Activated CD8-positive, alpha-beta memory T cell treated with anti-CD3 and anti-CD28 coated beads, Interleukin-2, amount 50 U/mL, for 48 hours (primary cell): ENCODE data around the gene CDCA7.
"Not testable (repeated sequence)": the region's sequence is repeated elsewhere in the genome, so short reads cannot be mapped to it uniquely, and the experiment has no call there.

ENCODE experiments used
- DNase-seq: peaks from one replicate; pipeline ENCODE4 v3.0.0-alpha.2; 2020

The CDCA7 gene

GRCh38 chr2:173370198-173370597 lies 15.5 kb downstream of the CDCA7 start:
- DNase-seq = no peak

- DNase-seq = no peak
These were observed 16.4 kb downstream of the CDCA7 start for GRCh38 chr2:173371023-173371422.

- DNase-seq = no peak
These were observed 18.6 kb downstream of the CDCA7 start for GRCh38 chr2:173373290-173373689.

GRCh38 chr2:173374634-173375033 lies 20.0 kb downstream of the CDCA7 start:
- no peak for DNase-seq

GRCh38 chr2:173385534-173385933 lies 30.9 kb downstream of the CDCA7 start:
- DNase-seq = not testable (repeated sequence)

- DNase-seq = no peak
These were observed 31.5 kb downstream of the CDCA7 start for GRCh38 chr2:173386021-173386737.

- DNase-seq = no peak
These were observed 32.0 kb downstream of the CDCA7 start for GRCh38 chr2:173386738-173387065.

- no peak for DNase-seq
These were observed 32.4 kb downstream of the CDCA7 start for GRCh38 chr2:173387079-173387478.

- DNase-seq = no peak
These were observed 33.0 kb downstream of the CDCA7 start for GRCh38 chr2:173387660-173388059.

GRCh38 chr2:173388795-173389194 lies 34.1 kb downstream of the CDCA7 start:
- DNase-seq = no peak

- DNase-seq = no peak
These were observed 35.4 kb downstream of the CDCA7 start for GRCh38 chr2:173390036-173390435.

GRCh38 chr2:173392731-173393130 lies 38.1 kb downstream of the CDCA7 start:
- DNase-seq = no peak

GRCh38 chr2:173393186-173393585 lies 38.5 kb downstream of the CDCA7 start:
- DNase-seq = no peak

GRCh38 chr2:173393636-173394035 lies 39.0 kb downstream of the CDCA7 start:
- no peak for DNase-seq

GRCh38 chr2:173394091-173394974 lies 39.7 kb downstream of the CDCA7 start:
- DNase-seq = no peak

- DNase-seq = no peak
These were observed 41.1 kb downstream of the CDCA7 start for GRCh38 chr2:173395567-173396351.

- DNase-seq = no peak
These were observed 42.9 kb downstream of the CDCA7 start for GRCh38 chr2:173397539-173397938.

- DNase-seq = no peak
These were observed 44.6 kb downstream of the CDCA7 start for GRCh38 chr2:173399229-173399628.

GRCh38 chr2:173400760-173401159 lies 46.1 kb downstream of the CDCA7 start:
- no peak for DNase-seq

- DNase-seq = no peak
These were observed 47.1 kb downstream of the CDCA7 start for GRCh38 chr2:173401716-173402326.

GRCh38 chr2:173402405-173402974 lies 47.8 kb downstream of the CDCA7 start:
- DNase-seq = peak; percentile 84
